HepG2 (cell line): Measurements from ENCODE around the gene PRMT5. TPM values are rescaled to one million over a fixed set of nuclear protein-coding genes. Genes with fewer than 3 reads are reported as not detected.

Source experiments
- ARID2 ChIP-seq: sonication (generic); formaldehyde crosslinking; IDR thresholded peaks from 2 replicates; pipeline ENCODE4 v1.8.1; 2022; ENCODE audit warnings: mild to moderate bottlenecking, missing genetic modification reagents, borderline replicate concordance
- BATF2 ChIP-seq: sonication (generic); formaldehyde crosslinking; IDR thresholded peaks from 2 replicates; pipeline ENCODE4 v1.8.0; 2022; ENCODE audit warnings: mild to moderate bottlenecking, missing genetic modification reagents, moderate library complexity
- GATAD1 ChIP-seq: IDR thresholded peaks from 2 replicates; pipeline ENCODE4 v1.6.1; 2016; ENCODE audit warnings: missing genetic modification reagents, missing compliant biosample characterization
- KMT2A ChIP-seq: sonication (generic); formaldehyde crosslinking; IDR thresholded peaks from 2 replicates; pipeline ENCODE4 v1.4.0; 2020; ENCODE audit warnings: missing genetic modification reagents
- MEF2D ChIP-seq: sonication (generic); formaldehyde crosslinking; IDR thresholded peaks from 2 replicates; pipeline ENCODE4 v1.5.1; 2020; ENCODE audit warnings: mild to moderate bottlenecking, missing genetic modification reagents
- NAIF1 ChIP-seq: sonication (generic); formaldehyde crosslinking; IDR thresholded peaks from 2 replicates; pipeline ENCODE4 v1.5.0; 2020; ENCODE audit warnings: mild to moderate bottlenecking, missing genetic modification reagents, borderline replicate concordance
- PCBP1 ChIP-seq: fragments of 200-400 bp; formaldehyde crosslinking; IDR thresholded peaks from 2 replicates; pipeline ENCODE4 v1.6.1; 2017; ENCODE audit warnings: mild to moderate bottlenecking, low read depth, low read length, borderline replicate concordance
- PHF21A ChIP-seq: sonication (generic); formaldehyde crosslinking; IDR thresholded peaks from 2 replicates; pipeline ENCODE4 v1.5.0; 2020; ENCODE audit warnings: mild to moderate bottlenecking, missing genetic modification reagents
- SOX5 ChIP-seq: IDR thresholded peaks from 2 replicates; pipeline ENCODE4 v1.6.1; 2016; ENCODE audit warnings: borderline replicate concordance
- TOE1 ChIP-seq: sonication (generic); formaldehyde crosslinking; IDR thresholded peaks from 2 replicates; pipeline ENCODE4 v1.4.0; 2020; ENCODE audit warnings: mild to moderate bottlenecking, missing genetic modification reagents
- ZBTB7A ChIP-seq: sonication (generic); formaldehyde crosslinking; IDR thresholded peaks from 2 replicates; pipeline ENCODE4 v1.8.0; 2022; ENCODE audit warnings: mild to moderate bottlenecking, missing genetic modification reagents
- ZNF12 ChIP-seq: sonication (generic); formaldehyde crosslinking; IDR thresholded peaks from 2 replicates; pipeline ENCODE4 v1.5.0; 2020; ENCODE audit warnings: missing genetic modification reagents
- ZNF282 ChIP-seq: fragments of 450-650 bp; IDR thresholded peaks from 2 replicates; pipeline ENCODE4 v1.6.1; 2018; ENCODE audit not compliant: partially characterized antibody
- ZNF788 ChIP-seq: sonication (generic); formaldehyde crosslinking; IDR thresholded peaks from 2 replicates; pipeline ENCODE4 v1.5.0; 2020; ENCODE audit warnings: mild to moderate bottlenecking, missing genetic modification reagents, borderline replicate concordance
- ZNF790 ChIP-seq: sonication (generic); formaldehyde crosslinking; IDR thresholded peaks from 2 replicates; pipeline ENCODE4 v1.8.0; 2022; ENCODE audit warnings: missing genetic modification reagents, mild to moderate bottlenecking, borderline replicate concordance
- polyA plus RNA-seq, 8 experiments: library from polyadenylated mRNA; depleted of rRNA in 3 of 8; stranded (reverse) in 7 of 8; unstranded in 1 of 8; fragments of >200 nt; fragmentation: Illumina TruSeq in 4 of 8; extraction: Trizol in 4 of 8; gene quantifications; 2 replicates each; pipeline versions ENCODE4 v1.2.1 to v1.2.3, GENCODE V29; 2011 to 2016; ENCODE audit warnings: low read depth in 4 of 8, missing spikeins in 1 of 8, mixed read lengths in 1 of 8; ENCODE audit not compliant: insufficient read depth in 1 of 8
- total RNA-seq, 5 experiments: library from RNA; depleted of rRNA; stranded (reverse); fragments of >200 nt; fragmentation: Illumina TruSeq; extraction: Trizol; gene quantifications; 2 replicates each; pipeline ENCODE4 v1.2.3, GENCODE V29; 2016; ENCODE audit warnings: low read depth in 1 of 5
- TF ChIP-seq, protein P1 (sequence below): IDR thresholded peaks from 2 replicates; pipeline ENCODE4 v1.6.1; 2016; ENCODE audit warnings: missing genetic modification reagents, missing compliant biosample characterization
- TF ChIP-seq, protein P2 (sequence below): sonication (generic); formaldehyde crosslinking; IDR thresholded peaks from 2 replicates; pipeline ENCODE4 v1.4.0; 2020; ENCODE audit warnings: missing genetic modification reagents
- TF ChIP-seq, protein P3 (sequence below): sonication (generic); formaldehyde crosslinking; IDR thresholded peaks from 2 replicates; pipeline ENCODE4 v1.5.0; 2020; ENCODE audit warnings: missing genetic modification reagents

Gene PRMT5
- total and polyA plus RNA-seq, 2 of the 13 experiments (the other 11 are each of a cell fraction or from before 2014, with no cell fraction given): 210 to 354 TPM

DNA sequence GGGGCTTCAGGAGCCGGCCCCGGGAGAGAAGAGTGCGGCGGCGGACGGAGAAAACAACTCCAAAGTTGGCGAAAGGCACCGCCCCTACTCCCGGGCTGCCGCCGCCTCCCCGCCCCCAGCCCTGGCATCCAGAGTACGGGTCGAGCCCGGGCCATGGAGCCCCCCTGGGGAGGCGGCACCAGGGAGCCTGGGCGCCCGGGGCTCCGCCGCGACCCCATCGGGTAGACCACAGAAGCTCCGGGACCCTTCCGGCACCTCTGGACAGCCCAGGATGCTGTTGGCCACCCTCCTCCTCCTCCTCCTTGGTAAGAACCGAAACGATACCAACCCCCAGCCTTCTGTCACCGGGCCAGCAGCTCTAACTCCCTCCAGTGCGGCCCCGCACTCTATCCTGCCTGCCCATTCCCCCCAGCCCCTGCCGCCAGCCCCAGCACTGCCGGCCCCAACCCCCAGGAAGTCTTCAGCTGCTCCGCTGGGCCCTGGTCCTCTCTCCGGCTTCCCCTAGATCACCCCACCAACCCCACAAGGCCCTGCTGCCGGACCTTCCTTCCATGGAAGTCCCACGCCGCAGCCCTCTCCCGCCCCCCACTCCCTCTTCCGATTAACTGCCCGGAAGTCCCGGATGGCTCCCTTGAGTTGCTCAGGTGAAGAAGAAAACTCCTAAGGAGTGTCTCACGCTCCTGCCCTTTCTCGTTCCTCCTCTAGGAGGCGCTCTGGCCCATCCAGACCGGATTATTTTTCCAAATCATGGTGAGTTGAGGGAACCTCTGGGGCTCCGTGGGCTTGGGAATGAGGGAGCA, 56.9 kb downstream of the PRMT5 start (continued):
- TF ChIP-seq ZNF282: no peak
- peak; percentile 58; the same call in 1 of the 2 replicates for TF ChIP-seq SOX5 (CRISPR knock-in tag)
- TF ChIP-seq PHF21A (CRISPR knock-in tag): no peak
- TF ChIP-seq ZNF788 (CRISPR knock-in tag): no peak; the same call in none of the 2 replicates
- TF ChIP-seq, protein P1, sequence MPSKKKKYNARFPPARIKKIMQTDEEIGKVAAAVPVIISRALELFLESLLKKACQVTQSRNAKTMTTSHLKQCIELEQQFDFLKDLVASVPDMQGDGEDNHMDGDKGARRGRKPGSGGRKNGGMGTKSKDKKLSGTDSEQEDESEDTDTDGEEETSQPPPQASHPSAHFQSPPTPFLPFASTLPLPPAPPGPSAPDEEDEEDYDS (CRISPR knock-in tag): peak; percentile 55; the same call in 1 of the 2 replicates
- TF ChIP-seq ARID2 (CRISPR knock-in tag): no peak
- peak; percentile 56 for TF ChIP-seq ZBTB7A
- TF ChIP-seq ZNF790 (CRISPR knock-in tag): peak; percentile 85; the same call in 1 of the 2 replicates
- 0 out of 2 replicates have a peak, but pooled peaks have one; percentile 3 for TF ChIP-seq BATF2
- TF ChIP-seq GATAD1 (CRISPR knock-in tag): peak; percentile 76
- TF ChIP-seq PCBP1: no peak
- no peak for TF ChIP-seq TOE1 (CRISPR knock-in tag)
- TF ChIP-seq ZNF12 (CRISPR knock-in tag): no peak
- peak; percentile 19; the same call in 1 of the 2 replicates for TF ChIP-seq NAIF1 (CRISPR knock-in tag)
- TF ChIP-seq, protein P2, sequence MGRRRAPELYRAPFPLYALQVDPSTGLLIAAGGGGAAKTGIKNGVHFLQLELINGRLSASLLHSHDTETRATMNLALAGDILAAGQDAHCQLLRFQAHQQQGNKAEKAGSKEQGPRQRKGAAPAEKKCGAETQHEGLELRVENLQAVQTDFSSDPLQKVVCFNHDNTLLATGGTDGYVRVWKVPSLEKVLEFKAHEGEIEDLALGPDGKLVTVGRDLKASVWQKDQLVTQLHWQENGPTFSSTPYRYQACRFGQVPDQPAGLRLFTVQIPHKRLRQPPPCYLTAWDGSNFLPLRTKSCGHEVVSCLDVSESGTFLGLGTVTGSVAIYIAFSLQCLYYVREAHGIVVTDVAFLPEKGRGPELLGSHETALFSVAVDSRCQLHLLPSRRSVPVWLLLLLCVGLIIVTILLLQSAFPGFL (CRISPR knock-in tag): no peak
- TF ChIP-seq, protein P3, sequence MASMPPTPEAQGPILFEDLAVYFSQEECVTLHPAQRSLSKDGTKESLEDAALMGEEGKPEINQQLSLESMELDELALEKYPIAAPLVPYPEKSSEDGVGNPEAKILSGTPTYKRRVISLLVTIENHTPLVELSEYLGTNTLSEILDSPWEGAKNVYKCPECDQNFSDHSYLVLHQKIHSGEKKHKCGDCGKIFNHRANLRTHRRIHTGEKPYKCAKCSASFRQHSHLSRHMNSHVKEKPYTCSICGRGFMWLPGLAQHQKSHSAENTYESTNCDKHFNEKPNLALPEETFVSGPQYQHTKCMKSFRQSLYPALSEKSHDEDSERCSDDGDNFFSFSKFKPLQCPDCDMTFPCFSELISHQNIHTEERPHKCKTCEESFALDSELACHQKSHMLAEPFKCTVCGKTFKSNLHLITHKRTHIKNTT (CRISPR knock-in tag): 0 out of 2 replicates have a peak, but pooled peaks have one; percentile 1
- no peak for TF ChIP-seq KMT2A
- TF ChIP-seq MEF2D (CRISPR knock-in tag): peak; percentile 16; the same call in 1 of the 2 replicates
